Vagina (tissue), 2 donors: Measurements from ENCODE around the gene CKB. TPM values are rescaled to one million over a fixed set of nuclear protein-coding genes. Genes with fewer than 3 reads are reported as not detected.

Experiments
- DNase-seq, 2 donors: peaks; one replicate each; pipeline ENCODE4 v3.0.0-alpha.2; 2017; ENCODE audit errors: extremely low spot score in 2 of 2
- H3K27ac ChIP-seq: fragments of 200-600 bp; sonication (generic); one replicate; pipeline ENCODE4 v1.5.1; 2019
- H3K27me3 ChIP-seq: fragments of 200-600 bp; sonication (generic); one replicate; pipeline ENCODE4 v1.5.1; 2019
- H3K36me3 ChIP-seq, 2 donors: fragments of 200-600 bp; sonication (generic); one replicate each; pipeline ENCODE4 v1.5.1; 2017 to 2019
- H3K4me1 ChIP-seq: fragments of 200-600 bp; sonication (generic); one replicate; pipeline ENCODE4 v1.5.1; 2019
- H3K4me3 ChIP-seq, 2 donors: fragments of 200-600 bp; sonication (generic); 1 replicate in 1 of 2; 2 replicates in 1 of 2; pipeline ENCODE4 v1.5.1; 2016 to 2019
- H3K9me3 ChIP-seq: fragments of 200-600 bp; sonication (generic); one replicate; pipeline ENCODE4 v1.5.1; 2019
- CTCF ChIP-seq, 3 experiments: fragments of 450-650 bp in 2 of 3; fragments of 200-600 bp in 1 of 3; sonication (generic) in 1 of 3; IDR thresholded peaks; one replicate each; pipeline ENCODE4 v1.5.1; 2017 to 2019; ENCODE audit warnings: antibody characterized with exemption in 3 of 3, mild to moderate bottlenecking in 2 of 3, moderate library complexity in 2 of 3
- POLR2A ChIP-seq, 2 donors: fragments of 450-650 bp; IDR thresholded peaks; one replicate each; pipeline ENCODE4 v1.6.1; 2017; ENCODE audit warnings: antibody characterized with exemption in 2 of 2, mild to moderate bottlenecking in 2 of 2, moderate library complexity in 2 of 2
- POLR2AphosphoS5 ChIP-seq, 2 donors: sonication (generic); formaldehyde crosslinking; IDR thresholded peaks; one replicate each; pipeline ENCODE4 v1.9.0; 2017; ENCODE audit warnings: antibody characterized with exemption in 2 of 2, mild to moderate bottlenecking in 2 of 2, low read depth in 1 of 2; ENCODE audit not compliant: insufficient read depth in 1 of 2
- intact Hi-C: fragments of 100-400 bp; cut with DNase I; formaldehyde crosslinking; loops from one replicate; pipeline ENCODE4 v1.15.1; 2023
- total RNA-seq: library from RNA; depleted of rRNA; stranded (reverse); fragments of >200 nt; gene quantifications from one replicate; pipeline ENCODE4 v1.2.3, GENCODE V29; 2016

Gene CKB
- total RNA-seq, 1 donor from 2014 or later, result 179 TPM

DNA sequence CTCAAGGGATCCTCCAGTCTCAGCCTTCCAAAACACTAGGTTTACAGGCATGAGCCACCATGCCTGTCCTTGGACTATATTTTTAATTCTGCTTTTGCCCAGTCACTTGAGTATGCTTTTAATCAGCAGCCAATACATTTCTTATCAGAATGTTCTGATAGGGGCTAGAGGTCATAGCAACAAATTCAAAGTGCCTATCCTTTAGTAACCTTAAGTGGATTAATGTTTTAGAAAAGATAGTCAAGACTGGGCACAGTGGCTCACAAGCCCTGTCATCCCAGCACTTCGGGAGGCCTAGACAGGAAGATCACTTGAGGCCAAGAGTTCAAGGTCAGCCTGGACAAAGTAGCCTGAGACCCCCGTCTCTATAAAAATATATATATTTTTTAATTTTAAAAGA, 37.1 kb downstream of the CKB start:
- no peaks in the 10 kb centered on the region for H3K4me1 ChIP-seq
- no peak overlapping the region for H3K4me3 ChIP-seq
- no peak overlapping the region for H3K27ac ChIP-seq
- H3K36me3 ChIP-seq, result peaks cover 0 to 38% of the 10 kb centered on the region in 2 donors
- H3K27me3 ChIP-seq, result no peaks in the 10 kb centered on the region
- TF ChIP-seq POLR2AphosphoS5 (IDR thresholded peaks at IDR 0.05; ENCODE audit: insufficient read depth in 1 of 2, low read depth in 1 of 2), result no peak
- no peak for TF ChIP-seq POLR2A (IDR thresholded peaks at IDR 0.05)
- no peak for TF ChIP-seq CTCF (IDR thresholded peaks at IDR 0.05)
- H3K9me3 ChIP-seq, result no peaks in the 10 kb centered on the region
- intact Hi-C loops, result no loop called here
- no peak for DNase-seq

- DNase-seq, result no peak
- TF ChIP-seq POLR2A (IDR thresholded peaks at IDR 0.05) (no peak), POLR2AphosphoS5 (IDR thresholded peaks at IDR 0.05; ENCODE audit: insufficient read depth in 1 of 2, low read depth in 1 of 2) (no peak), CTCF (IDR thresholded peaks at IDR 0.05) (no peak)
- Histone ChIP-seq H3K36me3 (peaks cover 0 to 47% of the 10 kb centered on the region in 2 donors), H3K4me3 (no peak overlapping the region), H3K4me1 (no peaks in the 10 kb centered on the region), H3K27me3 (no peaks in the 10 kb centered on the region), H3K27ac (no peak overlapping the region), H3K9me3 (no peaks in the 10 kb centered on the region)
- intact Hi-C loops, result no loop called here
These were observed 39.0 kb downstream of the CKB start for GRCh38 chr14:103483600-103483999.

GRCh38 chr14:103480595-103480994, 42.0 kb downstream of the CKB start:
- no peaks in the 10 kb centered on the region for H3K4me1 ChIP-seq
- no peak overlapping the region for H3K27ac ChIP-seq
- H3K36me3 ChIP-seq, result peaks cover 0 to 58% of the 10 kb centered on the region in 2 donors
- intact Hi-C loops, result no loop called here
- no peak for DNase-seq
- no peaks in the 10 kb centered on the region for H3K27me3 ChIP-seq
- H3K9me3 ChIP-seq, result no peaks in the 10 kb centered on the region
- H3K4me3 ChIP-seq, result no peak overlapping the region
- TF ChIP-seq POLR2AphosphoS5 (IDR thresholded peaks at IDR 0.05; ENCODE audit: insufficient read depth in 1 of 2, low read depth in 1 of 2) (no peak), POLR2A (IDR thresholded peaks at IDR 0.05) (no peak)

DNA sequence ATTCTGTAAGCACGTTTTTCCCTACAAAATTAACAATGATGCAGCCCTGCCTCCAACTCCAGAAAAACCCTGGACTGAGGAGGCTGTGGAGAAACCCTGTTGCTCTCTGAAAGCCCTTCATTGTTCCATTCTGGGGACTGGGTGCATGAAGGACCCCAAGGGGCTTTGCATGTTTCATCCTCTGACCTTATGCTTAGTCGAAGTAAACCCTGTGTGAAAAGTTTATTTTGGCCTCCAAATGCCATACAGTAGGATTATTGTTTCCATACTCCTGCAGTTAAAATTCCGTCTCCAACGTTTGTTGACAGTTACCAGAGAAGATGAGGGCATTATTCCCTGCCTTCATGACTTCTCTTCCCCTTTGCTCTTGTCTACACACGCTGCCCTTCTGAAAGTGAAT, 46.0 kb downstream of the CKB start:
- TF ChIP-seq POLR2A (IDR thresholded peaks at IDR 0.05) (no peak), CTCF (IDR thresholded peaks at IDR 0.05) (no peak), POLR2AphosphoS5 (IDR thresholded peaks at IDR 0.05; ENCODE audit: insufficient read depth in 1 of 2, low read depth in 1 of 2) (no peak)
- no peak for DNase-seq
- Histone ChIP-seq H3K27ac (no peak overlapping the region), H3K27me3 (no peaks in the 10 kb centered on the region), H3K4me1 (no peaks in the 10 kb centered on the region), H3K4me3 (no peak overlapping the region), H3K9me3 (no peaks in the 10 kb centered on the region), H3K36me3 (peaks cover 0 to 49% of the 10 kb centered on the region in 2 donors)
- intact Hi-C loops, result no loop called here

GRCh38 chr14:103476065-103476464, 46.6 kb downstream of the CKB start:
- DNase-seq, result no peak
- TF ChIP-seq CTCF (IDR thresholded peaks at IDR 0.05) (no peak), POLR2AphosphoS5 (IDR thresholded peaks at IDR 0.05; ENCODE audit: insufficient read depth in 1 of 2, low read depth in 1 of 2) (no peak), POLR2A (IDR thresholded peaks at IDR 0.05) (no peak)
- H3K27me3 ChIP-seq, result no peaks in the 10 kb centered on the region
- peaks cover 0 to 54% of the 10 kb centered on the region in 2 donors for H3K36me3 ChIP-seq
- no peaks in the 10 kb centered on the region for H3K4me1 ChIP-seq
- no peak overlapping the region for H3K27ac ChIP-seq
- H3K9me3 ChIP-seq, result no peaks in the 10 kb centered on the region
- intact Hi-C loops, result no loop called here
- H3K4me3 ChIP-seq, result no peak overlapping the region
